Body of pancreas (tissue), 4 donors: ENCODE data around the gene SYNJ2.

Experiments
- CTCF ChIP-seq, 7 experiments: fragments of 450-650 bp in 4 of 7; fragments of 200-600 bp in 3 of 7; sonication (generic) in 3 of 7; IDR thresholded peaks; one replicate each; pipeline ENCODE4 v1.5.1; 2016 to 2019; ENCODE audit warnings: antibody characterized with exemption in 7 of 7
- POLR2A ChIP-seq, 3 donors: fragments of 450-650 bp; IDR thresholded peaks; one replicate each; pipeline ENCODE4 v1.6.1; 2016; ENCODE audit warnings: antibody characterized with exemption in 3 of 3, mild to moderate bottlenecking in 2 of 3

GRCh38 chr6:158003910-158004700 is 22.4 kb downstream of the SYNJ2 start:
- TF ChIP-seq CTCF (IDR thresholded peaks at IDR 0.05), result no peak
- no peak for TF ChIP-seq POLR2A (IDR thresholded peaks at IDR 0.05)
